Esophagus muscularis mucosa (tissue), 4 donors: Measurements from ENCODE around the gene PHF19. TPM values are rescaled to one million over a fixed set of nuclear protein-coding genes. Genes with fewer than 3 reads are reported as not detected.

Experiments used
- DNase-seq: peaks from one replicate; pipeline ENCODE4 v3.0.0-alpha.2; 2017; ENCODE audit errors: extremely low spot score
- H3K27ac ChIP-seq, 4 donors: fragments of 200-600 bp; sonication (generic); replicated peaks in 1 of 4; 1 replicate in 3 of 4; 2 replicates in 1 of 4; pipeline ENCODE4 v1.5.1; 2016 to 2019; ENCODE audit warnings: mild to moderate bottlenecking in 1 of 4
- H3K27me3 ChIP-seq, 4 donors: fragments of 200-600 bp; sonication (generic); one replicate each; pipeline versions ENCODE4 v1.5.1 to v1.6.0; 2016 to 2019
- H3K36me3 ChIP-seq, 4 donors: fragments of 200-600 bp; sonication (generic); one replicate each; pipeline ENCODE4 v1.5.1; 2016 to 2019
- H3K4me1 ChIP-seq, 4 donors: fragments of 200-600 bp; sonication (generic); one replicate each; pipeline ENCODE4 v1.5.1; 2016 to 2019
- H3K4me3 ChIP-seq, 4 donors: fragments of 200-600 bp; sonication (generic); 1 replicate in 2 of 4; 2 replicates in 2 of 4; pipeline ENCODE4 v1.5.1; 2016 to 2019; ENCODE audit warnings: mild to moderate bottlenecking in 4 of 4, moderate library complexity in 1 of 4
- H3K9me3 ChIP-seq, 4 donors: fragments of 200-600 bp; sonication (generic); 1 replicate in 3 of 4; 2 replicates in 1 of 4; pipeline ENCODE4 v1.5.1; 2016 to 2019
- CTCF ChIP-seq, 3 experiments: fragments of 200-600 bp in 2 of 3; fragments of 450-650 bp in 1 of 3; sonication (generic) in 2 of 3; IDR thresholded peaks; one replicate each; pipeline ENCODE4 v1.5.1; 2017 to 2019; ENCODE audit warnings: antibody characterized with exemption in 3 of 3, mild to moderate bottlenecking in 2 of 3, moderate library complexity in 1 of 3
- EP300 ChIP-seq: sonication (generic); formaldehyde crosslinking; IDR thresholded peaks from one replicate; pipeline ENCODE4 v1.6.1; 2017; ENCODE audit warnings: antibody characterized with exemption
- POLR2A ChIP-seq: fragments of 450-650 bp; IDR thresholded peaks from one replicate; pipeline ENCODE4 v1.6.1; 2017; ENCODE audit warnings: antibody characterized with exemption, moderate library complexity, mild to moderate bottlenecking, low read depth
- POLR2AphosphoS5 ChIP-seq, 2 donors: sonication (generic); formaldehyde crosslinking; IDR thresholded peaks; one replicate each; pipeline ENCODE4 v1.6.1; 2017; ENCODE audit warnings: antibody characterized with exemption in 2 of 2
- WGBS: methylation state at CpG from one replicate; pipeline ENCODE4 v1.1.5; 2018; 5-methylcytosine and 5-hydroxymethylcytosine counted together
- intact Hi-C: fragments of 100-400 bp; cut with DNase I; formaldehyde crosslinking; loops from one replicate; pipeline ENCODE4 v1.15.1; 2023
- total RNA-seq, 4 donors: library from RNA; depleted of rRNA; stranded (reverse); fragments of >200 nt; gene quantifications; one replicate each; pipeline versions ENCODE4 v1.1.0 to v1.2.1, GENCODE V29; 2016

The PHF19 gene
- total RNA-seq, 4 donors from 2014 or later: 36.4 to 57.7 (median 47.8) TPM

- DNase-seq: no peak
- intact Hi-C loops: no loop called here
- H3K27ac ChIP-seq: peak overlapping the region; percentile 57 to 83 (median 72)
Measured at GRCh38 chr9:120916991-120917880, 40.2 kb upstream of the PHF19 start.

GRCh38 chr9:120916588-120916987, 39.6 kb upstream of the PHF19 start:
- no peak for TF ChIP-seq POLR2A
- TF ChIP-seq CTCF (IDR thresholded peaks at IDR 0.05): peak in 1 of 3 experiments; percentile 19
- TF ChIP-seq EP300: no peak
- peak; percentile 68 to 78 for TF ChIP-seq POLR2AphosphoS5 (IDR thresholded peaks at IDR 0.05)
- 32% methylated on average over 3 of the region's 3 CpGs for WGBS
- Histone ChIP-seq H3K4me3 (no peak overlapping the region), H3K27ac (peak overlapping the region; percentile 57 to 80 (median 62)), H3K9me3 (peaks cover 0 to 3% (median 0%) of the 10 kb centered on the region in 4 donors), H3K36me3 (peaks cover 0 to 23% (median 7%) of the 10 kb centered on the region in 4 donors), H3K4me1 (peaks cover 37 to 74% (median 63%) of the 10 kb centered on the region in 4 donors), H3K27me3 (no peaks in the 10 kb centered on the region)
- no peak for DNase-seq
- intact Hi-C loops: no loop called here

More at GRCh38 chr9:120916991-120917880, 40.2 kb upstream of the PHF19 start:
- Histone ChIP-seq H3K36me3 (peaks cover 0 to 18% (median 7%) of the 10 kb centered on the region in 4 donors), H3K4me3 (no peak overlapping the region), H3K4me1 (peaks cover 37 to 80% (median 69%) of the 10 kb centered on the region in 4 donors), H3K9me3 (peaks cover 0 to 3% (median 0%) of the 10 kb centered on the region in 4 donors), H3K27me3 (no peaks in the 10 kb centered on the region)
- WGBS: 92% methylated on average over 8 of the region's 8 CpGs
- TF ChIP-seq POLR2AphosphoS5 (IDR thresholded peaks at IDR 0.05) (no peak), POLR2A (no peak), EP300 (no peak), CTCF (IDR thresholded peaks at IDR 0.05) (no peak)

- no peak for DNase-seq
- TF ChIP-seq EP300 (no peak), POLR2A (no peak), POLR2AphosphoS5 (IDR thresholded peaks at IDR 0.05) (no peak), CTCF (IDR thresholded peaks at IDR 0.05) (no peak)
- H3K9me3 ChIP-seq: peaks cover 0 to 3% (median 0%) of the 10 kb centered on the region in 4 donors
- no peaks in the 10 kb centered on the region for H3K27me3 ChIP-seq
- peaks cover 37 to 68% (median 57%) of the 10 kb centered on the region in 4 donors for H3K4me1 ChIP-seq
- 81% methylated on average over 5 of the region's 5 CpGs for WGBS
- peak overlapping the region; percentile 57 to 80 (median 58) for H3K27ac ChIP-seq
- intact Hi-C loops: no loop called here
- H3K4me3 ChIP-seq: no peak overlapping the region
- peaks cover 0 to 29% (median 10%) of the 10 kb centered on the region in 4 donors for H3K36me3 ChIP-seq
Measured at GRCh38 chr9:120915854-120916470, 39.0 kb upstream of the PHF19 start.

DNA sequence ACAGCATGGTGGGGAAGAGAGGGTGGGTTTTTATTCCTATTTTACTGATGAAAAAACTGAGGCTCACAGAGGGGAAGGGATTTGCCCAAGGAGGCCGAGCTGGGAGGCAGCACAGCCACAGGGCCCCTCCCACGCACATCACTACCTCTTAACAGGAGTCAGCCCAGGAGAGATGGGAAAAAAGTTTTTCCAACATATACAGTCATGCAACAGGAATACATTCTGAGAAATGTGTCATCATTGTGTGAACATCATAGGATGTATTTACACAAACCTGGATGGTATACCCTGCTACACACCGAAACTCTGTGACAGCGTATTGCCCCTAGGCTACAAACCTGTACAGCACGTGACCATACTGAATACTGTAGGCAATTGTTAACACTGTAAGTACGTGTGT, 38.0 kb upstream of the PHF19 start:
- intact Hi-C loops: no loop called here
- no peak for DNase-seq
- H3K36me3 ChIP-seq: peaks cover 0 to 39% (median 13%) of the 10 kb centered on the region in 4 donors
- H3K4me1 ChIP-seq: peaks cover 28 to 58% (median 49%) of the 10 kb centered on the region in 4 donors
- no peak overlapping the region for H3K4me3 ChIP-seq
- TF ChIP-seq EP300 (no peak), CTCF (IDR thresholded peaks at IDR 0.05) (no peak), POLR2A (no peak), POLR2AphosphoS5 (IDR thresholded peaks at IDR 0.05) (no peak)
- no peaks in the 10 kb centered on the region for H3K27me3 ChIP-seq
- 88% methylated on average over 6 of the region's 6 CpGs for WGBS
- H3K9me3 ChIP-seq: peaks cover 0 to 3% (median 0%) of the 10 kb centered on the region in 4 donors
- H3K27ac ChIP-seq: peak overlapping the region; percentile 6 to 80 (median 40)
